Mammary epithelial cell (primary cell): ENCODE data around the gene SFN.

Source experiments
- EZH2 ChIP-seq: IDR thresholded peaks from 2 replicates; pipeline ENCODE4 v1.6.1; 2012; ENCODE audit warnings: low read length, inconsistent platforms, borderline replicate concordance
- TF ChIP-seq, protein P1 (sequence below), 2 donors: IDR thresholded peaks in 1 of 2; conservative IDR thresholded peaks in 1 of 2; 2 replicates each; pipeline ENCODE4 v1.5.1; 2011 to 2012; ENCODE audit warnings: inconsistent platforms in 2 of 2, low read length in 2 of 2, mild to moderate bottlenecking in 2 of 2, control low read depth in 1 of 2, low read depth in 1 of 2; ENCODE audit not compliant: insufficient read depth in 1 of 2; ENCODE audit errors: extremely low read depth in 1 of 2

GRCh38 chr1:26828411-26828991, 34.4 kb upstream of the SFN start:
- TF ChIP-seq, protein P1, sequence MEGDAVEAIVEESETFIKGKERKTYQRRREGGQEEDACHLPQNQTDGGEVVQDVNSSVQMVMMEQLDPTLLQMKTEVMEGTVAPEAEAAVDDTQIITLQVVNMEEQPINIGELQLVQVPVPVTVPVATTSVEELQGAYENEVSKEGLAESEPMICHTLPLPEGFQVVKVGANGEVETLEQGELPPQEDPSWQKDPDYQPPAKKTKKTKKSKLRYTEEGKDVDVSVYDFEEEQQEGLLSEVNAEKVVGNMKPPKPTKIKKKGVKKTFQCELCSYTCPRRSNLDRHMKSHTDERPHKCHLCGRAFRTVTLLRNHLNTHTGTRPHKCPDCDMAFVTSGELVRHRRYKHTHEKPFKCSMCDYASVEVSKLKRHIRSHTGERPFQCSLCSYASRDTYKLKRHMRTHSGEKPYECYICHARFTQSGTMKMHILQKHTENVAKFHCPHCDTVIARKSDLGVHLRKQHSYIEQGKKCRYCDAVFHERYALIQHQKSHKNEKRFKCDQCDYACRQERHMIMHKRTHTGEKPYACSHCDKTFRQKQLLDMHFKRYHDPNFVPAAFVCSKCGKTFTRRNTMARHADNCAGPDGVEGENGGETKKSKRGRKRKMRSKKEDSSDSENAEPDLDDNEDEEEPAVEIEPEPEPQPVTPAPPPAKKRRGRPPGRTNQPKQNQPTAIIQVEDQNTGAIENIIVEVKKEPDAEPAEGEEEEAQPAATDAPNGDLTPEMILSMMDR (conservative IDR thresholded peaks at IDR 0.05 in 1 of 2, IDR thresholded peaks at IDR 0.05 in 1 of 2; ENCODE audit: extremely low read depth in 1 of 2, insufficient read depth in 1 of 2, low read depth in 1 of 2, low read length in 2 of 2), result no peak
- TF ChIP-seq EZH2, result no peak
